ENCODE measurements around the gene NFKB1.
"Not testable (repeated sequence)": the region's sequence is repeated elsewhere in the genome, so short reads cannot be mapped to it uniquely, and the experiment has no call there.

The NFKB1 gene, protein sequence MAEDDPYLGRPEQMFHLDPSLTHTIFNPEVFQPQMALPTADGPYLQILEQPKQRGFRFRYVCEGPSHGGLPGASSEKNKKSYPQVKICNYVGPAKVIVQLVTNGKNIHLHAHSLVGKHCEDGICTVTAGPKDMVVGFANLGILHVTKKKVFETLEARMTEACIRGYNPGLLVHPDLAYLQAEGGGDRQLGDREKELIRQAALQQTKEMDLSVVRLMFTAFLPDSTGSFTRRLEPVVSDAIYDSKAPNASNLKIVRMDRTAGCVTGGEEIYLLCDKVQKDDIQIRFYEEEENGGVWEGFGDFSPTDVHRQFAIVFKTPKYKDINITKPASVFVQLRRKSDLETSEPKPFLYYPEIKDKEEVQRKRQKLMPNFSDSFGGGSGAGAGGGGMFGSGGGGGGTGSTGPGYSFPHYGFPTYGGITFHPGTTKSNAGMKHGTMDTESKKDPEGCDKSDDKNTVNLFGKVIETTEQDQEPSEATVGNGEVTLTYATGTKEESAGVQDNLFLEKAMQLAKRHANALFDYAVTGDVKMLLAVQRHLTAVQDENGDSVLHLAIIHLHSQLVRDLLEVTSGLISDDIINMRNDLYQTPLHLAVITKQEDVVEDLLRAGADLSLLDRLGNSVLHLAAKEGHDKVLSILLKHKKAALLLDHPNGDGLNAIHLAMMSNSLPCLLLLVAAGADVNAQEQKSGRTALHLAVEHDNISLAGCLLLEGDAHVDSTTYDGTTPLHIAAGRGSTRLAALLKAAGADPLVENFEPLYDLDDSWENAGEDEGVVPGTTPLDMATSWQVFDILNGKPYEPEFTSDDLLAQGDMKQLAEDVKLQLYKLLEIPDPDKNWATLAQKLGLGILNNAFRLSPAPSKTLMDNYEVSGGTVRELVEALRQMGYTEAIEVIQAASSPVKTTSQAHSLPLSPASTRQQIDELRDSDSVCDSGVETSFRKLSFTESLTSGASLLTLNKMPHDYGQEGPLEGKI

DNA sequence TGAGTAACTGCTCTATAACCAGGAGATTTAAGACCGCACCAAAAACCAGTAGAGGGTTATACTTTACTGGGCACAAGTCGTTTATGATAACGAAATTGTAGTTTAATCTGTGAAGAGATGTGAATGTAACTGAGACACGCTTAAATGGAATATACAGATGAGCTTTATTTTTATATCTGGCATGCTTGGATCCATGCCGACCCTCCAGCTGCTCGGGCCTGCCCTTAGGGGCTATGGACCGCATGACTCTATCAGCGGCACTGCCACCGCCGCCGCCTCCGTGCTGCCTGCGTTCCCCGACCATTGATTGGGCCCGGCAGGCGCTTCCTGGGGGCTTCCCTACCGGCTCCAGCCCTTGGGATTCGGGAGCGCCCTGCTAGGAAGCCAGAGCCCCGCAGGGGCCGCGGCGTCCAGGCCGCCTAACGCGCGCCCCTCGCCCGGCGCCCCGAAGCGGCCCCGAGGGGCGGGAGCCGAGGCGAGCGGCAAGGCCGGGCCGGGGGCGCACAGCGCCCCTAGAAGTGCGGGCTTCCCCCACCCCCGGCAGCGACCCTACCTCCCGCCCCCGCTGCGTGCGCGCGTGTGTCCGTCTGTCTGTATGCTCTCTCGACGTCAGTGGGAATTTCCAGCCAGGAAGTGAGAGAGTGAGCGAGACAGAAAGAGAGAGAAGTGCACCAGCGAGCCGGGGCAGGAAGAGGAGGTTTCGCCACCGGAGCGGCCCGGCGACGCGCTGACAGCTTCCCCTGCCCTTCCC, at the start of gene NFKB1:
NFKB1 (plus strand) TSS at position 664 of the 751 bp plus-strand sequence. CDS start 24,160 bp downstream, outside the sequence.
- DNase-seq, result peak; percentile 84

DNA sequence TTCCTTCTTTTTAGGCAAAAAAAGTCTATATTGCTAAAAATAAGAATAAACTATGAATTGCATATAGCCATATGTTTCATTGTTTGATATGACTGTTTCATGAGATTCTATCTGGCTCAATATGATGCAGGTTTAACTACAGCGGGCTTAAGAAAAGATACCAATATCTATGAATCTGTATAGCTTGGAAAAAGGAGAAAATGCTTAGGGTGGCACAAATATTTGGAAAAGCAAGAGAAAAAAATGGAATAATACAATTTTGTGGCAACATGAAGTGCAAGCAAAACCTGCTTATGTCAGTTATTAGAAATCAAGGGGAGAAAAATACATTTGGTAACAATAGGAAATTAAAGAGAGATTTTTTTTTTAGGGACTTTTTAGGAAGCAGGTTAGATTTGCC, 48.3 kb upstream of the NFKB1 start:
- DNase-seq, result no peak

DNA sequence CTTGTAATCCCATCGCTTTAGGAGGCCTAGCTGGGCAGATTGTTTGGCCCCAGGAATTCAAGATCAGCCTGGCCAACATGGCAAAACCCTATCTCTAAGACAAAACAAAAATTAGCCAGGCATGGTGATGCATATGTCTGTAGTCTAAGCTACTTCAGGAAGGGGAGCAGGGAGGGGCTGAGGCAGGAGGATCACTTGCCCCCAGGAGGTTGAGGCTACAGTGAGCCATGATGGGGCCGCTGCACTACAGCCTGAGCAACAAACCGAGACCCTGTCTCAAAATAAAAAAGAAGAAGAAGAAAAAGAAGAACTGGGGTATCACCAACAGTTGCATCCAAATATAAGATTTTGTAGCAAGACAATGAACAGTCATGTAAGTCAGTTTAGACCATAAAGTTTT, 47.3 kb upstream of the NFKB1 start:
- DNase-seq, result no peak

DNA sequence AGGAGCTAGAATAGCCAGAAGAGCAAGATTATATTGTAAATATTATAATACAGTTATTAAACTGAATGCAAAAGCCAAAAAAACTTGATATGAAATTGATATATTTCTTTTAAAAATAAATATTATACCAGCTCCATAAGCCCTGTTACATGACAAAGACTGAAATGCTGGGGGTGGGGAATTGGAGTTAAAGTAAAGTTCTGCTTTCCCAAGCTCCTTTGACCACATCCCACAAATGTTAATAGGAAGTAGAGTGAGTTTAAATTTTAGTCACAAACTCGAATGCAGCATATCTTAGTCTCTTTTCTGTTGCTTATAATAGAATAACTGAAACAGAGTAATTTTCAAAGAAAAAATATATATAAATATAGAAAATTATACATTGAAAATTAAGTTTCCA, 46.9 kb upstream of the NFKB1 start:
- DNase-seq, result no peak

DNA sequence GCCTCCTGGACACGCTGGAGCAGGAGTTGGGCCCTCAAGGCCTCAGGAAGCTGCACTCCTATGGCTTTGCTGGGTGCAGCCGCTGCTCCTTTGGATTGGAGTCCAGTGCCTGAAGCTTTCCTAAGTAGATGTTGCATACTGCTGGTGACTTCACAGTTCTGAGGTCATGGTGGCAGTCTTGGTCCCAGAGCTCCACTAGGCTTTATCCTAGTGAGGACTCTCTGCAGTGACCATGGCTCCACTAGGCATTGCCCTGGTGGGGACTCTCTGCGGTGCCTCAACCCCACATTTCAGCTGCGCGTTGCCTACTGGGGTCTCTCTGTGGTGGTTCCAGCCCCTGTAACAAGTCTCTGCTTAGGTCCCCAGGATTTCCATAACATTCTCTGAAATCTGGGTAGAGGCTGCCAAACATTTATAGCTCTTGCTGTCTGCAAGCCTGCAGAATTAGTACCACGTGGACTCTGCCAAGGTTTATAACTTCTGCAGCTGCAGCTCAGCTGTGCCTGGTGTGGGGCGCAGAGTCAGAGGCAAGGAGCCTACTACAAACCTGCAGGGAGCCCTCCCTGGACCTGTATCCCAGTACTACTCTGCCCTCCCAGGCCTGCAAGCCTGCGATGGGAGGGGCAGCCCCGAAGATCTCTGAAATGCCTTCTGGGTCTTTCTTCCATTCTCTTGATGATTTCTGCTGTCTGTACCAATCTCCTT, 46.0 kb upstream of the NFKB1 start:
- no peak for DNase-seq

DNA sequence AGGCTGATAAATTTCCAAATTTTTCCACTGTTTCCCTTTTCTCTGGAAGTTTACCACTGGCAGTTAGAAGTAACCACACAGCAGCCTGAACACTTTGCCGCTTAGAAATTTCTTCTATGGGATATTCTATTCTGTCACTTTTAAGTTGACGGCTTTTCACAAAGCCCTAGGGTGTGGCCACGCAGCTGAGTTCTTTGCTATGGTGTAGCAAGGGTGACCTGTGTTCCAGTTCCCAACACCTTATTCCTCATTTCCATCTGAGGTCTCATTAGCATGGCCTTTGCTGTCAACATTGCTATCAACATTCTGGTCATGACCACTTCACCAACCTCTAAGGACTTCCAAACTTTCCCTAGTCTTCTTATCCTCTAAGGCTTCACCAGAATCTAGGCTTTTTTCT, 45.4 kb upstream of the NFKB1 start:
- DNase-seq, result no peak

DNA sequence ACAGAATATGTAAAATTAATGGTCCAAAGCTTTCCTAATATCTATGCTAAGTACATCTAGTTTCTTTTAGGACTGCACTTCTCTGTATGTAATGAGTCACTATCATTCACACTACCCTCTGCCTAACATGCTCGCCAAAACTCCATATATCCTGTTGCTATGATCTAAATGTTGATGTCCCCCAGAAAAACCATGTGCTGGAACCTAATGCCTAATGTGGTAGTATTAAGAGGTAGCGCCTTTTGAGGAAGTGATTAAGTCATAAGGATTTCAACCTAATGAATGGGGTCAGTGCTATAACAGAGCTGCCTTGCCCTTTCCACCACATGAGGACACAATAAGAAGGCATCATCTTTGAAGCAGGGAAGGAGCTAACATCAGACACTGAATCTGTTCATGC, 34.9 kb upstream of the NFKB1 start:
- no peak for DNase-seq

DNA sequence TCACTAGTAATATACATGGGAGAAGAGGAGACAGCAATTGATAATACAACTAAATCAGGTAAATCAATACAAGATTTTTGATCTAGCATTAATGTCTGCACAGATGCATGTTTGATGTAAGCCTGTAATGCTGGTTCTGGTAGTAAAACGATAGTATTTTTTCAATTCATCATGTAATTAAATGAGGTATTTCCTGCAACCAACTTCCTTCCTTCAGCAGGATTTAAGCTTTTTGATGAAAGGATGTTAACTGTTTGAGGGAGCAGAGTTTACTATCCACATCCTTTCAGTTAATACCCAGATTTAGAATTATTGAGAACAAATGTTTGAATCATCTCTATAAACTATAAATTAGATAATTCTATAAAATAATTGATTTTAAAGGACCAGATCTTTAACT, 31.4 kb upstream of the NFKB1 start:
- no peak for DNase-seq

DNA sequence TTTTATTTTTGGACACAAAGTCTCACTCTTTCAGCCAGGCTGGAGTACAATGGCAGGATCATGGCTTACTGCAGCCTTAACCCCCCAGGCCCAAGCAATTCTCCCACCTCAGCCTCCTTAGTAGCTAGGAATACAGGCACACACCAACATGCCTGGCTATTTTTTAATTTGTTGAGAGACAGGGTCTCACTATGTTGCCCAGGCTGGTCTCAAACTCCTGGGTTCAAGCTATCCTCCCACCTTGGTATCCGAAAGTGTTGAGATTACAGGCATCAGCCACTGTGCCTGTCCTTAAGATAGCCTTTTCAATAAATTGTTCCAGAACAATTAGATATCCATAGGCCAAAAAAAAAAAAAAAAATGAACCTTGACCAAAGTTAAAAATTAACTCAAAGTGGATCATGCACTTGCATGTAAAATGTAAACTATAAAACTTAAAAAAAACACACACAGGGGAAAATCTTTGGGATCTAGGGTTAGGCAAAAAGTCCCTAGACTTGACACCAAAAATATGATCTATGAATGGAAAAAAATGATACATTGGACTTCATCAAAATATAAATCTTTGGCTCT, 28.6 kb upstream of the NFKB1 start:
- DNase-seq, result no peak

DNA sequence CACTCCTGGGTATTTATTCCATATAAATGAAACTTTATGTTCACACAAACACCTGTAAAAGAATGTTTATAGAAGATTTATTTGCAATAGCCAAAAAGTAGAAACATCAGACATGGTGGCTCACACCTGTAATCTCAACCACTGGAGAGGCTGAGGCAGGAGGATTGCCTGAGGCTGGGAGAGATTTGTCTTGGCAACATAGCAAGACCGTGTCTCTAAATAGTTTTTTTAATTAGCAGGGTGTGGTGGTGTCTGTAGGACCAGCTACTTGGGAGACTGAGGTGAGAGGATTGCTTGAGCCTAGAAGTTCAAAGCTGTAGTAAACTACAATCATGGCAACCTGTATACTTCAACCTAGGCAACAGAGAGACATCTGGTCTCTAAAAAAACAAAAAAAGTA, 27.7 kb upstream of the NFKB1 start:
- no peak for DNase-seq

DNA sequence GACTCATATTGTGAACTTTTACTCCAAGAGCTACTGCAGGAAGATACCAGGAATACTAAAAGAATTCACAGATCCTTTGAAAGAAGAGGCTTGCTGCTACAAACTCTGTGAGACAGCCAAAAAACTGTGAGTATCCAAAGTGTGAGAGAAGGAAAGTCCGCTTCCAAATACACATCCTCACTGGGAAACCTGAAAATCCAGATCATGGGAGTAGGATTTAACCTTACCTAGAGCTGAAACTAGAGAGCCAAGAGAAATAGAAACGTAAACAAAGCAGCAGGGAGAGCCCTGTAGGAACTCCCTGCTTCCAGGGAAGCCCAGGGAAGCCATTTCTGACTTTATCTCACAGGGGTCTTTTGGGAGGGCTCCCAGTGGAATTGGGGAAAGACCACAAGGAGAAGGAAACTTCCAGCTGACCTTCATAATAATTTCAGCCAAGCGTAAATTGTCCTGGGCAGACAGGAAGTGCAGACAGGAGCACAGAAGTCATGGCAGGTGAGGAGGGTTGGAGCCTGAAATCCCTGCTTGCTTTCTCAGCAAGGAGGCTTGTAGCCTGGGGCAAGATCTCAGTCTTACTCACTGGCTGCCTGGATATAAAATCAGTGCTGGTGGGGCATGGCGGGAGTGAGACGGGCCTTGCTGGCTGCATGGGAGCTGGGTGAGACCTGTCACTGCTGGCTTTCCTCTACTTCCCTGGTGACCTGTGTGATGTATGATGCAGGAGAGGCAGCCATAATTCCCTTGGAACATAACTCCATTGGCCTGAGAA, 26.2 kb upstream of the NFKB1 start:
- no peak for DNase-seq

DNA sequence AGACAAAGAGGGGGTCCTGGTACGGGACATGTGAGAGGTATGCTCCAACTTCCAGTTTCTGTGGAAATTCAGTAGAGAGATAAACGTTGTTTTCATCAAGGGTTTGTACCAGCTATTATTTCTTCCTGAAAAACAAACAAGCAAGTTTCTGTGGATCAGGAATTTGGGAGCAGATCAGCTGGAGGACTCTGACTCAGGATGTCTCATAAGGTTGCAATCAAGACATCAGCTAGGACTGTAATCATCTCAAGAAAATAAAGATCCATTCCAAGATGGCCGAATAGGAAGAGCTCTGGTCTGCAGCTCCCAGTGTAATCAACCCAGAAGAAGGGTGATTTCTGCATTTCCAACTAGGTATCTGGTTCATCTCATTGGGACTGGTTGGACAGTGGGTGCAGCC, 23.5 kb upstream of the NFKB1 start:
- no peak for DNase-seq

DNA sequence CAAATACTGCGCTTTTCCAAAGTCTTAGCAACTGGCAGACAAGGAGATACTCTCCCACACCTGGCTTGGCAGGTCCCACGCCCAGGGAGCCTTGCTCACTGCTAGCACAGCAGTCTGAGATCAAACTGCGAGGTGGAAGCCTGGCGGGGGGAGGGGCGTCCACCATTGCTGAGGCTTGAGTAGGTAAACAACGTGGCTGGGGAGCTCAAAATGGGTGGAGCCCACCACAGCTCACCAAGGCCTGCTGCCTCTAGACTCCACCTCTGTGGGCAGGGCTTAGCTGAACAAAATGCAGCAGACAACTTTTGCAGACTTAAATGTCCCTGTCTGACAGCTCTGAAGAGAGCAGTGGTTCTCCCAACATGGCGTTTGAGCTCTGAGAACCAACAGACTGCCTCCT, 23.0 kb upstream of the NFKB1 start:
- no peak for DNase-seq

DNA sequence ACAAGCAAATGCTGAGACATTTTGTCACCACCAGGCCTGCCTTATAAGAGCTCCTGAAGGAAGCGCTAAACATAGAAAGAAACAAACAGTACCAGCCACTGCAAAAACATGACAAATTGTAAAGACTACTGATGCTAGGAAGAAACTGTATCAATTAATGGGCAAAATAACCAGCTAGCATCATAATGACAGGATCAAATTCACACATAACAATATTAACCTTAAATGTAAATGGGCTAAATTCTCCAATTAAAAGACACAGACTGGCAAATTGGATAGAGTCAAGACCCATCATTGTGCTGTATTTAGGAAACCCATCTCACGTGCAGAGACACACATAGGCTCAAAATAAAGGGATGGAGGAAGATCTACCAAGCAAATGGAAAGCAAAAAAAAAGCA, 21.3 kb upstream of the NFKB1 start:
- DNase-seq, result not testable (repeated sequence)

DNA sequence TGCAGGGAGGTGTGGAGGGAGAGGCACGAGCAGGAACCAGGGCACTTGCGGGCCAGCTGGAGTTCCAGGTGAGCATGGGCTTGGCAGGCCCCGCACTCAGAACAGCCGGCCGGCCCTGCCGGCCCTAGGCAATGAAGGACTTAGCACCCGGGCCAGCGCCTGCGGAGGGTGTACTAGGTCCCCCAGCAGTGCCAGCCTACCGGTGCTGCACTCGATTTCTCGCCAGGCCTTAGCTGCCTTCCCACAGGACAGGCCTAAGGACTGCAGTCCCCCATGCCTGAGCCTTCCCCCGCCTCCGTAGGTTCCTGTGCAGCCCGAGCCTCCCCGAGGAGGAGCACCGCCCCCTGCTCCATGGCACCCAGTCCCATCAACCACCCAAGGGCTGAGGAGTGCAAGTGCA, 18.0 kb upstream of the NFKB1 start:
- no peak for DNase-seq

DNA sequence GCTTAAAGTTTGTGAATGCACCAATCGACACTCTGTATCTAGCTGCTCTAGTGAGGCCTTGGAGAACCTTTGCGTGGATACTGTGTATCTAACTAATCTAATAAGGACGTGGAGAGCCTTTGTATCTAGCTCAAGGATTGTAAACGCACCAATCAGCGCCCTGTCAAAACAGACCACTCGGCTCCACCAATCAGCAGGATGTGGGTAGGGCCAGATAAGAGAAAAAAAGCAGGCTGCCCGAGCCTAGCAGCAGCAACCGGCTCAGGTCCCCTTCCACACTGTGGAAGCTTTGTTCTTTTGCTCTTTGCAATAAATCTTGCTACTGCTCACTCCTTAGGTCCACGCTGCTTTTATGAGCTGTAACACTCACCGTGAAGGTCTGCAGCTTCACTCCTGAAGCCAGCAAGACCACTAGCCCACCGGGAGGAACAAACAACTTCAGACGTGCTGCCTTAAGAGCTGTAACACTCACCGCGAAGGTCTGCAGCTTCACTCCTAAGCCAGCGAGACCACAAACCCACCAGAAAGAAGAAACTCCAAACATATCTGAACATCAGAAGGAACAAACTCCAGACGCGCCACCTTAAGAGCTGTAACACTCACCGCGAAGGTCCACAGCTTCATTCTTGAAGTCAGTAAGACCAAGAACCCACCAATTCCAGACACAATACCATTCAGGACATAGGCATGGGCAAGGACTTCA, 17.0 kb upstream of the NFKB1 start:
- DNase-seq, result not testable (repeated sequence)

DNA sequence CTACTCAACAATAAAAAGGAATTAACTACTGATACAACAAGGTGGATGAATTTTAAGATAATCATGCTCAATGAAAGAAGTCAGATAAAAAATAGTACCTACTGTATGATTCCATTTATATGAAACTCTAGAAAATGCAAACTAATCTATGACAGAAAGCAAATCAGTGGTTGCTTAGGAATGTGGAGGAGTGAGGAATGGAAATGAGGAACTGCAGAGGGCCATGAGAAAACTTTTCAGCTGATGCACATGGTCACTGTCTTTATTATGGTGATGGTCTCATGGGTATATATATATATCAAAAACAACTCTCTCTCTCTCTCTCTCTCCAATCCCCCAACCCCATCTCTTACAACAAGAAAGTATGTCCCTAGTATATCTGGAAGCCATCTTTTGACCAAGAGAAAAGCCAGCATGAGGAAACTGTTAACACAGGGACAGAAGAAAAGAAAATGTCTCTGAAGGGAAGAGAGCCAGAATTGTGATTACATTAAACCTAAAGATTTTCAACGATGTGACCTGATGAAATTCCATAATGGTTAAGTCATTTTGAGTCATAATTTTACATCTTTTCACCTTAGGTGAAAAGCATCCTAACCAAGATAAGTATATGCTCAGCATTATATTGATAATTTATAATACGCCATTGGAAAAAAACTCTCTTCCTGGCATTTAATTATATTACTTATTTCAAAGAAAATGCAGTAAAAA, 8.5 kb upstream of the NFKB1 start:
- no peak for DNase-seq

DNA sequence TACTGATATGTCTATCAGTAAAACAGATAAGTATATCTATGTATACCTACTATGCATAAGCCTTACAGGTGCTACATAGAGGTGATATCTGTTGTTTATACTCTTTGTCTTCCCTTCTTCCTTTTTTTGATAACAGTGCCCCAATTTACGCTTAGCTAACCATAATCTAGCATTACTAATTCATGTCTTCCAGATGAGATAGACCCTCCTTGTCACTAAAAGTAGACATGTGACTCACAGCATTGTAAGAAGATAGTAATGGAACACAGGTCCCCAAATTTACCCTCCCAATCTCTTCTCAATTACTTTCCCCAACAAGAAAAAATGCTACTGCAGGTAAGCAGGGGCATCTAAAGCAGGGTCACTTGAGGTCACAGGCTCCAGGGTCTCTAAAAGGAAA, 7.9 kb upstream of the NFKB1 start:
- DNase-seq, result no peak

DNA sequence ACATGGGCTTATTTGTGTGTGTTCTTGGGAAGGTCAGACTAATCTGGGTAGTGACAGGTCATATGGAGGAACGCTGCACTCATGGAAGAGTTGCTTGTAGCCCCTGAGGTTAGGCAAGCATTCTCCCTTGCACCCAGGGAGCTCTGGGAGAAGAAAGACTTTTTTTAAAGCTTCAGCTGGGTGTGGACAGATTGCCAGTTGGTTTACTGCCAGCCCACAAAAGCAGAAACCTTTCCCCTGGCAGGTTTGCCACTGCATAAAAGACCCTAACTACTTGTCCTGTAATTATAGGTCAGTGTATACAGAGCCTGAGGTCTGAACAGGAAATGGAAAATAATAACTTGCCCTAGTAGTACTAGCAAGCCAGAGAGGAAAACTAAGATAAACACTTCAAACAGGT, 7.4 kb upstream of the NFKB1 start:
- DNase-seq, result no peak

DNA sequence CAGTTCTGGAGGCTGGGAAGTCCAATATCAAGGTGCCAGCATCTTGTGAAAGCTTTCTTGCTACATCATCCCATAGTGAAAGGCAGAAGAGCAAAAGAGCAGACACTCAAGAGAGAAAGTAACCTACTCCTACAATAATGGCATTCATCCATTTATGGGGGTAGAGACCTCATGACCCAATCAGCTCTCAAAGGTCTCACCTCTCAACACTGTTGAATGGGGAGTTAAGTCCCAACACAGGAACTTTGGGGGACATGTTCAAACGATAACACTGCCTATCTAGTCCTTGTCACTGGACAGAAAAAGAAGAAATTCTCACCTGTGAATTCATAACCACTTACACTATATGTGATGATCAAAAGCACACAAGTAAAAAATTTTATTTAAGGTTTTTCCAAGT, 6.6 kb upstream of the NFKB1 start:
- no peak for DNase-seq
